ENCODE results near the gene PKHD1.

Gene PKHD1

DNA sequence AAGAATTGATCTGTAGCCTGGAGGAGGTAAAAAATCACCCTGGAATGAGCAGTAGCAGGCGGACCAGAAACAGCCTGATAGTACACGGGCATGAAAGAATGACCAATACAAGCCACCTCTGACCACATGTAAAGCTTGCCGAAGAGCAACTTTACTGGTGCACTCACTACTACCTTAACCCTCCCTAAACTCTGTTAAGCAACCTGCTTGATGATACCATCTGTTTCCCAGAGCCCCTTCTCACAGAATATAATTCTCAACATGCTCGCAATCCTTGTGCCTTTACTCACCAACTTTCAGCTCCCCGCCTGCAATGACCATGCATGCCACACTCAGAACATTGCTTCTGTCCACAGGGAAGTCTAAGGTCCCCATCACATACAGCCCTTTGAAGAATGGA is 296.5 kb downstream of the PKHD1 start:
- no peak overlapping the region for H3K4me3 ChIP-seq (ENCODE audit: low read depth, low read length)
- TF ChIP-seq CTCF (IDR thresholded peaks at IDR 0.05; ENCODE audit: borderline replicate concordance, insufficient read depth, low read depth, low read length) = no peak

DNA sequence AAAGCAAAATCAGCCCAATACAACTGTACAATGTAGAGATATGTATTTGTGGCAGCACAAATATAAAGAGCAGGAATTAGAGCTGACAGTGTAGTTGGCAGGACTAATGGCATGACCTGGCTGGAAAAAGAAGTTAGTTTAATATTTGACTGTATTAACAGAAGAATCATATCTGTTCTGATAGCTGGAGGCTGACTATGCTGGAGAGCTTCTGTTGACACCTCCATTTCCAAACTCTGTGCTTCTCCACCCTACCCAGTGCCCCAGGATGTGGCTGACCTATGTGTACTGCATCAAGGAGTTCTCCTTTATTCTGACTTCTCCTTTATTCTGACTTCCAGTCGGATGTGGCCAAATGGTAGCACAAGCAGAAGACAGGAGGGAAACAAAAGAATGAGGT is 299.3 kb downstream of the PKHD1 start:
- H3K4me3 ChIP-seq (ENCODE audit: low read depth, low read length) = no peak overlapping the region
- TF ChIP-seq CTCF (IDR thresholded peaks at IDR 0.05; ENCODE audit: borderline replicate concordance, insufficient read depth, low read depth, low read length) = no peak

- TF ChIP-seq CTCF (IDR thresholded peaks at IDR 0.05; ENCODE audit: borderline replicate concordance, insufficient read depth, low read depth, low read length) = no peak
- no peak overlapping the region for H3K4me3 ChIP-seq (ENCODE audit: low read depth, low read length)
Measured at GRCh38 chr6:51778666-51779065, 308.7 kb downstream of the PKHD1 start.

DNA sequence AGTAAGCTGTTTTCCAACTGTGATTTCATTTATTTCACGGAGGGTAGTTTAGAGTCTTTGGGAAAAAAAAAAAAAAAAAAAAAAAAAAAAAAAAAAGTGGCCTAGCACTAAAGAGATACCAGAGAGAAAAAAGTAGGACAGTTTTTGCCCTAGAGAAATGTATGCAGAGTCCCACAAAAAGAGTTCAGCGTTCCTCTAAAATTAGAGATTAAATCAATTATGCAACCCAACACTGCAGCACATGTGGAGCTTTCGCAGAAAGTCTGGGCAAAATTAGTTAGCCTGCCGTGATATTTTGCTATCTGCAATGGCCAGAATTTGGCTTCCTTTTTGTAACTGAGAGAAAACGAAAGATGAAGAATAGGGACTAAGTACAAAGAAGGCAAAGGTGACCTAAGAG is 309.8 kb downstream of the PKHD1 start:
- TF ChIP-seq CTCF (IDR thresholded peaks at IDR 0.05; ENCODE audit: borderline replicate concordance, insufficient read depth, low read depth, low read length) = no peak
- H3K4me3 ChIP-seq (ENCODE audit: low read depth, low read length) = no peak overlapping the region

DNA sequence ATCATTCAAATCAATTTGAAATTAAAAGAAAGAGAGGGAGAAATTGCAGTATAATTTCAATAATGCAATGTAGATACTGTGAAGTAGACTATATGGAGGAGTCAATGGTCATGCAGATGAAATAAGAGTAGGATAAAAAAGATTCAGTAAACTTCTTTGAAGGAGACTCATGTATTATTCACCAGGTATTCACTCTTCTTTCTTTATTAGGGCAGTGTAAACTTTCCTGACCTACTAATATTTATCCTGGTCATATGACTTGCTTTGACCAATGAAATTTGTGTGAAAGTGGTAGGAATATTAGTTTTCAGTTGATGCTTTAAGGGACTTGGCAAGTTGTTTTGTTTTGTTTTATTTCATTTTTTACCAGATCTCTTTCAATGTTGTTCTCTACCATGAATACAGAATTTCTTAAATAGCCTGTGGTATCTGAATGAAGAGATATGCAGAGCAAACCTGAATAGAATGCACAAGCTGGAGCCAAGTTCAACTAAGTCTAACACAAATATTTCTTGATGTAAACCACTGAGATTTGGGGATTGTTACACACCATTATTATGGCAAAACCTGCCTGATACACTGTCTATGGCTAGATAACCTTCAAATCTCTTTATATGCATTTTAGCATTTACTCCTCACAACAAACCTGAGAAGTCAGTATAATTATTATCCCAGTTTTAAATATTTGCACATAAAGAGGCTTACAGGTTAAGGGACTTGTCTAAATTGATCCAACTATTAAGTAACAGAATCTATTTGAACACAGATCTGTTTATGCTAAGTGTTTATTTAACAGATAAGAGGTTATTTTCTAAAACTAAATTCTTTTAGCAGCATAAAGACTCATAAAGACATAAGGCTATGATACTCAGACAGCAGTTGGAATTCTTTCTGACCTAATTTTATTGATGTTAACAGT is 311.2 kb downstream of the PKHD1 start:
- no peak for TF ChIP-seq CTCF (IDR thresholded peaks at IDR 0.05; ENCODE audit: borderline replicate concordance, insufficient read depth, low read depth, low read length)
- H3K4me3 ChIP-seq (ENCODE audit: low read depth, low read length) = no peak overlapping the region

DNA sequence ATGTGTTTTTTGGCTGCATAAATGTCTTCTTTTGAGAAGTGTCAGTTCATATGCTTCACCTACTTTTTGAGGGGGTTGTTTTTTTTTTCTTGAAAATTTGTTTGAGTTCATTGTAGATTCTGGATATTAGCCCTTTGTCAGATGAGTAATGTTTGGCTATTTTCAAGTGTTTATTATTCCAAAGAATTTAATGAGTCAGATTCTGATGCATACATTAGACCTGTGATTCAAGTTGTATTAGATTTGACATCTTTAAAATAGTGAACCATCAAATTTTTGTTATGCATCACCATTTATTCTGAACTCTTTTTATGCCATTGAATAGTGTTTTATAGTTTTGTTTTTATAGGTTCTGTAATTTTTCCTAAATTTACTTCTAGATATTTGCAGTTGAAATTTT is 319.3 kb downstream of the PKHD1 start:
- no peak overlapping the region for H3K4me3 ChIP-seq (ENCODE audit: low read depth, low read length)

More for the DNA sequence above, 319.3 kb downstream of the PKHD1 start:
- no peak for TF ChIP-seq CTCF (IDR thresholded peaks at IDR 0.05; ENCODE audit: borderline replicate concordance, insufficient read depth, low read depth, low read length)
